GM12878 (cell line): ENCODE measurements around the gene SORBS1. TPM values are rescaled to one million over a fixed set of nuclear protein-coding genes. Genes with fewer than 3 reads are reported as not detected.

Source experiments
- ATAC-seq: fragments of 200-7000 bp; cut with Tn5 transposase; 3 replicates; pipeline ENCODE4 v1.9.1; 2020; ENCODE audit warnings: mild to moderate bottlenecking, moderate library complexity
- BruUV-seq: library from RNA; stranded (reverse); fragments of 400-500 nt; replicated peaks from 2 replicates; lab custom pipeline; 2021; lab: Mats Ljungman, UMichigan
- CTCF ChIA-PET: fragments of 300-600 bp; sonication (Branson Sonifier 250); formaldehyde crosslinking; extraction: SDS; loops from one replicate; lab custom pipeline; 2021; ENCODE audit warnings: inconsistent platforms; lab: Yijun Ruan, JAX
- POLR2A ChIA-PET: fragments of 350-600 bp; formaldehyde crosslinking; extraction: SDS; loops from one replicate; lab custom pipeline; 2021; ENCODE audit warnings: inconsistent platforms; lab: Charles Lee
- RAD21 ChIA-PET: fragments of 300-600 bp; sonication (Branson Sonifier 250); formaldehyde crosslinking; loops from one replicate; lab custom pipeline; 2023; ENCODE audit warnings: antibody characterized with exemption; ENCODE audit not compliant: unreplicated experiment; lab: Charles Lee
- SMC1A ChIA-PET: fragments of 300-600 bp; sonication (Branson Sonifier 250); formaldehyde crosslinking; loops from one replicate; lab custom pipeline; 2023; ENCODE audit not compliant: unreplicated experiment, uncharacterized antibody; lab: Charles Lee
- DNase-seq: peaks from one replicate; pipeline ENCODE4 v3.0.0-alpha.2; 2011; ENCODE audit warnings: low read depth, low spot score
- FAIRE-seq: peaks from 3 replicates; lab custom pipeline; 2011; peaks lifted over from hg19 to GRCh38; lab: Jason Lieb, UNC
- H2AFZ ChIP-seq: 2 replicates; pipeline ENCODE4 v1.6.0; 2011; ENCODE audit warnings: low read depth, low read length, control low read depth; ENCODE audit not compliant: control insufficient read depth
- H3K27ac ChIP-seq: 2 replicates; pipeline ENCODE4 v1.5.1; 2011; ENCODE audit warnings: control low read depth; ENCODE audit not compliant: control insufficient read depth, insufficient read depth
- H3K27me3 ChIP-seq, 2 experiments: replicated peaks in 1 of 2; 2 replicates each; pipeline versions ENCODE4 v1.6.0 to v1.6.1; 2011; ENCODE audit warnings: low read length in 1 of 2; ENCODE audit not compliant: control insufficient read depth in 2 of 2, insufficient read depth in 2 of 2
- H3K36me3 ChIP-seq, 2 experiments: 2 replicates each; pipeline ENCODE4 v1.5.1; 2011; ENCODE audit warnings: low read length in 1 of 2; ENCODE audit not compliant: control insufficient read depth in 2 of 2, insufficient read depth in 2 of 2
- H3K4me1 ChIP-seq: 2 replicates; pipeline ENCODE4 v1.6.1; 2011; ENCODE audit warnings: mild to moderate bottlenecking, low read length, moderate library complexity, mixed read lengths; ENCODE audit not compliant: control insufficient read depth, insufficient read depth
- H3K4me2 ChIP-seq: 2 replicates; pipeline ENCODE4 v1.6.0; 2011; ENCODE audit warnings: control low read depth; ENCODE audit not compliant: control insufficient read depth, insufficient read depth
- H3K4me3 ChIP-seq: fragments of 200-600 bp; sonication (generic); 2 replicates; pipeline ENCODE4 v1.5.1; 2016
- H3K79me2 ChIP-seq: 2 replicates; pipeline ENCODE4 v1.6.0; 2011; ENCODE audit warnings: low read length; ENCODE audit not compliant: control insufficient read depth, insufficient read depth
- H3K9ac ChIP-seq: 2 replicates; pipeline ENCODE4 v1.8.0; 2011; ENCODE audit warnings: low read length, control low read depth, mixed read lengths; ENCODE audit not compliant: control insufficient read depth, insufficient read depth
- H3K9me3 ChIP-seq: replicated peaks from 3 replicates; pipeline ENCODE4 v1.5.1; 2011; ENCODE audit warnings: mild to moderate bottlenecking, low read length; ENCODE audit not compliant: control insufficient read depth, insufficient read depth
- H4K20me1 ChIP-seq: 2 replicates; pipeline ENCODE4 v1.6.0; 2011; ENCODE audit not compliant: control insufficient read depth, insufficient read depth
- CBFB ChIP-seq: IDR thresholded peaks from 2 replicates; pipeline ENCODE4 v1.6.1; 2016; ENCODE audit warnings: antibody characterized with exemption, low read depth
- E2F8 ChIP-seq: fragments of 450-650 bp; IDR thresholded peaks from 2 replicates; pipeline ENCODE4 v1.6.1; 2018; ENCODE audit warnings: mild to moderate bottlenecking, low read depth, moderate library complexity; ENCODE audit not compliant: partially characterized antibody
- ELK1 ChIP-seq: IDR thresholded peaks from 2 replicates; pipeline ENCODE4 v1.6.1; 2012; ENCODE audit warnings: low read depth, low read length, improper control_type of control experiment
- FOS ChIP-seq: IDR thresholded peaks from 3 replicates; pipeline ENCODE4 v1.6.1; 2011; ENCODE audit warnings: borderline replicate concordance; ENCODE audit not compliant: insufficient read length; ENCODE audit errors: extremely low read depth
- HDAC6 ChIP-seq: fragments of 200-600 bp; sonication (generic); IDR thresholded peaks from one replicate; pipeline ENCODE4 v1.8.0; 2017; ENCODE audit warnings: antibody characterized with exemption; ENCODE audit not compliant: unreplicated experiment
- IRF4 ChIP-seq: IDR thresholded peaks from 2 replicates; pipeline ENCODE4 v1.6.1; 2011; ENCODE audit warnings: low read depth, low read length
- MEF2B ChIP-seq: fragments of 450-650 bp; IDR thresholded peaks from 2 replicates; pipeline ENCODE4 v1.6.1; 2018; ENCODE audit warnings: mild to moderate bottlenecking, moderate library complexity; ENCODE audit not compliant: partially characterized antibody, poor library complexity, severe bottlenecking
- PAX8 ChIP-seq: fragments of 450-650 bp; IDR thresholded peaks from 2 replicates; pipeline ENCODE4 v1.6.1; 2017; ENCODE audit warnings: mild to moderate bottlenecking, moderate library complexity
- POLR2A ChIP-seq: IDR thresholded peaks from 2 replicates; pipeline ENCODE4 v1.6.1; 2011; ENCODE audit warnings: low read depth, mild to moderate bottlenecking, low read length
- SMAD1 ChIP-seq: fragments of 450-650 bp; IDR thresholded peaks from 2 replicates; pipeline ENCODE4 v1.6.1; 2018; ENCODE audit warnings: mild to moderate bottlenecking, low read depth; ENCODE audit not compliant: partially characterized antibody
- SPI1 ChIP-seq: IDR thresholded peaks from 2 replicates; pipeline ENCODE4 v1.6.1; 2011; ENCODE audit warnings: low read depth, mild to moderate bottlenecking, low read length, moderate library complexity, borderline replicate concordance; ENCODE audit not compliant: insufficient read depth
- STAT3 ChIP-seq: IDR thresholded peaks from 2 replicates; pipeline ENCODE4 v1.6.1; 2011; ENCODE audit warnings: low read depth, low read length, improper control_type of control experiment
- ZSCAN29 ChIP-seq: fragments of 450-650 bp; IDR thresholded peaks from 2 replicates; pipeline ENCODE4 v1.6.1; 2017; ENCODE audit warnings: mild to moderate bottlenecking, moderate library complexity
- in situ Hi-C: fragments of 300-500 bp; cut with MboI; formaldehyde crosslinking; loops from 9 replicates; pipeline ENCODE4 v1.14.3; 2018; ENCODE audit warnings: mixed read lengths
- intact Hi-C: fragments of 100-400 bp; cut with micrococcal nuclease; formaldehyde crosslinking; loops from one replicate; pipeline ENCODE4 v1.14.2; 2022; ENCODE audit not compliant: unreplicated experiment
- polyA plus RNA-seq, 11 experiments: library from polyadenylated mRNA; depleted of rRNA in 4 of 11; unstranded in 6 of 11; stranded (reverse) in 5 of 11; fragments of >200 nt; fragmentation: Nextera tagmentation in 4 of 11; fragmentation: Illumina TruSeq in 1 of 11; extraction: Ambion mirVana in 4 of 11; extraction: Trizol in 1 of 11; gene quantifications; 1 replicate in 1 of 11; 2 replicates in 10 of 11; pipeline versions ENCODE4 v1.2.1 to v1.2.3, GENCODE V29; 2011 to 2016; ENCODE audit warnings: inconsistent platforms in 2 of 11, missing spikeins in 2 of 11, low read depth in 1 of 11
- total RNA-seq, 4 experiments: library from RNA; depleted of rRNA in 3 of 4; stranded (reverse); fragments of >200 nt in 3 of 4; fragmentation: Illumina TruSeq in 1 of 4; extraction: Trizol in 1 of 4; gene quantifications; 2 replicates each; pipeline versions ENCODE4 v1.2.1 to v1.2.3, GENCODE V29; 2013 to 2021
- TF ChIP-seq, protein P1 (sequence below): fragments of 450-650 bp; IDR thresholded peaks from 2 replicates; pipeline ENCODE4 v1.6.1; 2014; ENCODE audit warnings: mild to moderate bottlenecking

The SORBS1 gene
- total and polyA plus RNA-seq, 10 of the 15 experiments (the other 5 are each of a cell fraction or from before 2014, with no cell fraction given), result 0.13 to 0.75 (median 0.39) TPM

DNA sequence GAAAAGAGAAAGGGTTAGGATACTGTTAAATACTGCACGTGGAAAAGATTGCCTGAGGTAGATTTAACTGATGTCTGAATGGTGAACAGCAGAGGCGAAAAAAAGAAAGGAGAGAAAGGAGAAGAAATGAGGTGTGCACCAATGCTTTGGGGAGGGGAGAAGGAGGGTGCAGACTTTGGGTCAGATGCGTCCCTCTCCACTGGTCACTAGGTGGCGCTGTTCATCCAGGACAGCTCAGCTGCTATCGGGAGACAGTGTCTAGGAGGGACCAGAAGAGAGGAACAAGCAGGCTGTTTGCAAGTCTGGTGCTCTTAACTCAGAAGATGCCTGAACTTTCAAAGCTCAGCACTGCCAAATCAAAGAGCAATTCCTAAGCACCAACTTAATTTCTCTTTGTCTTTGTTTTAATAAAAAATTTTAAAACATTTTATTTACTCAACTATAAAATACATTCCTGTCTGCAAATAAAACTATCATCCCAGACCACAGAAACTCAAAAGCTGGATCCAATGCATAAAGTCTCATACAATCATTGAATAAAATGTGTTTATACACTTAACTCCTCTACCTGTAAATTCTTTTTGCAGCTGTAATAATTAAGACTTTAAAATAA lies 186.5 kb downstream of the SORBS1 start (continued):
- TF ChIP-seq E2F8 (no peak), ZSCAN29 (no peak), SMAD1 (no peak), MEF2B (no peak), IRF4 (peak; percentile 76; the same call in 1 of the 2 replicates), STAT3 (no peak)

- H3K36me3 ChIP-seq, result no peaks in the 10 kb centered on the region
- H2AFZ ChIP-seq, result no peak overlapping the region
- ATAC-seq, result no peak
- SMC1A ChIA-PET, result interaction anchor here (0.7 to 7.8 kb wide), 26 partner anchors 10 to 840 kb away, joined by 3 to 153 read pairs (median 5); partner anchors contain the start of gene TCTN3
- BruUV-seq, result no TSS peak
- no peaks in the 10 kb centered on the region for H3K9me3 ChIP-seq
- DNase-seq, result no peak
- no peak overlapping the region for H3K4me2 ChIP-seq
- H3K27me3 ChIP-seq, result peaks cover 0 to 3% of the 10 kb centered on the region in 2 experiments; a peak in 2 of 4 replicates
- CTCF ChIA-PET, result interaction anchor here (0.6 to 9.7 kb wide), 45 partner anchors 9 to 550 kb away, joined by 3 to 204 read pairs (median 5); no protein-coding TSS in a partner anchor
- no peaks in the 10 kb centered on the region for H3K79me2 ChIP-seq
- FAIRE-seq, result no peak
- H4K20me1 ChIP-seq, result no peaks in the 10 kb centered on the region
- RAD21 ChIA-PET, result interaction anchor here (0.9 to 7.3 kb wide), 15 partner anchors 8 to 239 kb away, joined by 3 to 84 read pairs (median 10); no protein-coding TSS in a partner anchor
- H3K4me1 ChIP-seq, result peaks cover 16% of the 10 kb centered on the region
- H3K4me3 ChIP-seq, result no peak overlapping the region
- POLR2A ChIA-PET, result no interaction called here
- intact Hi-C loops (loop anchor here (1.0 to 5.0 kb wide), 3 partner anchors 59 to 228 kb away; no protein-coding TSS in a partner anchor), in situ Hi-C loops (loop anchor here (5.0 kb wide), 1 partner anchor 229 kb away; no protein-coding TSS in a partner anchor)
- H3K9ac ChIP-seq, result no peak overlapping the region
- H3K27ac ChIP-seq, result no peak overlapping the region
- no peak for TF ChIP-seq ELK1
- no peak for TF ChIP-seq PAX8
- no peak for TF ChIP-seq SPI1
- TF ChIP-seq, protein P1, sequence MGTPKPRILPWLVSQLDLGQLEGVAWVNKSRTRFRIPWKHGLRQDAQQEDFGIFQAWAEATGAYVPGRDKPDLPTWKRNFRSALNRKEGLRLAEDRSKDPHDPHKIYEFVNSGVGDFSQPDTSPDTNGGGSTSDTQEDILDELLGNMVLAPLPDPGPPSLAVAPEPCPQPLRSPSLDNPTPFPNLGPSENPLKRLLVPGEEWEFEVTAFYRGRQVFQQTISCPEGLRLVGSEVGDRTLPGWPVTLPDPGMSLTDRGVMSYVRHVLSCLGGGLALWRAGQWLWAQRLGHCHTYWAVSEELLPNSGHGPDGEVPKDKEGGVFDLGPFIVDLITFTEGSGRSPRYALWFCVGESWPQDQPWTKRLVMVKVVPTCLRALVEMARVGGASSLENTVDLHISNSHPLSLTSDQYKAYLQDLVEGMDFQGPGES, result no peak
- TF ChIP-seq CBFB, result no peak
- no peak for TF ChIP-seq HDAC6
- TF ChIP-seq FOS, result no peak
- TF ChIP-seq POLR2A, result no peak
Observed at GRCh38 chr10:95373660-95374059, 187.5 kb downstream of the SORBS1 start.
